ENCODE measurements around the gene SETD5. TPM values are rescaled to one million over a fixed set of nuclear protein-coding genes. Genes with fewer than 3 reads are reported as not detected.
"Not testable (repeated sequence)": the region's sequence is repeated elsewhere in the genome, so short reads cannot be mapped to it uniquely, and the experiment has no call there.

The SETD5 gene
- total RNA-seq, 1 donor from 2014 or later, result 98.4 TPM

GRCh38 chr3:9450126-9450525 is 52.7 kb downstream of the SETD5 start:
- no peak for DNase-seq (ENCODE audit: low read depth)

- no peak for DNase-seq (ENCODE audit: low read depth)
These were observed 53.6 kb downstream of the SETD5 start for GRCh38 chr3:9450991-9451390.

GRCh38 chr3:9452417-9452816 is 55.0 kb downstream of the SETD5 start:
- DNase-seq (ENCODE audit: low read depth), result no peak

GRCh38 chr3:9455596-9456131 is 58.2 kb downstream of the SETD5 start:
- DNase-seq (ENCODE audit: low read depth), result no peak

- no peak for DNase-seq (ENCODE audit: low read depth)
These were observed 70.0 kb downstream of the SETD5 start for GRCh38 chr3:9467451-9467850.

- DNase-seq (ENCODE audit: low read depth), result no peak
These were observed 71.0 kb downstream of the SETD5 start for GRCh38 chr3:9468460-9468859.

- DNase-seq (ENCODE audit: low read depth), result no peak
These were observed 72.6 kb downstream of the SETD5 start for GRCh38 chr3:9469986-9470385.

GRCh38 chr3:9473496-9474065 is 76.2 kb downstream of the SETD5 start:
- peak; percentile 14 for DNase-seq (ENCODE audit: low read depth)

GRCh38 chr3:9474482-9474881 is 77.1 kb downstream of the SETD5 start:
- DNase-seq (ENCODE audit: low read depth), result no peak

GRCh38 chr3:9476935-9477334 is 79.5 kb downstream of the SETD5 start:
- no peak for DNase-seq (ENCODE audit: low read depth)

GRCh38 chr3:9480265-9480664 is 82.8 kb downstream of the SETD5 start:
- DNase-seq (ENCODE audit: low read depth), result no peak

GRCh38 chr3:9485248-9485647 is 87.8 kb downstream of the SETD5 start:
- DNase-seq (ENCODE audit: low read depth), result no peak

GRCh38 chr3:9491506-9491905 is 94.1 kb downstream of the SETD5 start:
- DNase-seq (ENCODE audit: low read depth), result no peak

GRCh38 chr3:9494036-9494435 is 96.6 kb downstream of the SETD5 start:
- DNase-seq (ENCODE audit: low read depth), result not testable (repeated sequence)

- no peak for DNase-seq (ENCODE audit: low read depth)
These were observed 99.5 kb downstream of the SETD5 start for GRCh38 chr3:9496893-9497292.

GRCh38 chr3:9497821-9498565 is 100.6 kb downstream of the SETD5 start:
- DNase-seq (ENCODE audit: low read depth), result peak; percentile 32

- no peak for DNase-seq (ENCODE audit: low read depth)
These were observed 101.4 kb downstream of the SETD5 start for GRCh38 chr3:9498781-9499180.

GRCh38 chr3:9499455-9500107 is 102.2 kb downstream of the SETD5 start:
- no peak for DNase-seq (ENCODE audit: low read depth)

- peak; percentile 60 for DNase-seq (ENCODE audit: low read depth)
These were observed 103.0 kb downstream of the SETD5 start for GRCh38 chr3:9500108-9501050.

- no peak for DNase-seq (ENCODE audit: low read depth)
These were observed 103.8 kb downstream of the SETD5 start for GRCh38 chr3:9501226-9501625.

GRCh38 chr3:9503283-9503682 is 105.9 kb downstream of the SETD5 start:
- DNase-seq (ENCODE audit: low read depth), result peak; percentile 68

All from myocyte (in vitro differentiated cells).